Measurements from ENCODE around the gene TMTC2.

TMTC2 gene

GRCh38 chr12:82682851-82683261 is 3.9 kb upstream of the TMTC2 start:
- no peak for DNase-seq

GRCh38 chr12:82685790-82686167 is 927 bp upstream of the TMTC2 start:
- peak; percentile 90 for DNase-seq

GRCh38 chr12:82687021-82688011 is 610 bp downstream of the TMTC2 start:
- peak; percentile 49 to 68 for DNase-seq

- peak in 1 of 2 donors; percentile 6 for DNase-seq
These were observed 1.4 kb downstream of the TMTC2 start for GRCh38 chr12:82688035-82688501.

- DNase-seq: no peak
These were observed 1.9 kb downstream of the TMTC2 start for GRCh38 chr12:82688596-82688995.

GRCh38 chr12:82690006-82690405 is 3.3 kb downstream of the TMTC2 start:
- DNase-seq: no peak

- DNase-seq: no peak
These were observed 4.8 kb downstream of the TMTC2 start for GRCh38 chr12:82691513-82691912.

- no peak for DNase-seq
These were observed 7.6 kb downstream of the TMTC2 start for GRCh38 chr12:82694276-82694675.

- no peak for DNase-seq
These were observed 8.3 kb downstream of the TMTC2 start for GRCh38 chr12:82694970-82695369.

GRCh38 chr12:82695531-82695930 is 8.8 kb downstream of the TMTC2 start:
- no peak for DNase-seq

- no peak for DNase-seq
These were observed 9.8 kb downstream of the TMTC2 start for GRCh38 chr12:82696543-82696942.

- no peak for DNase-seq
These were observed 12.2 kb downstream of the TMTC2 start for GRCh38 chr12:82698708-82699564.

GRCh38 chr12:82705774-82706173 is 19.1 kb downstream of the TMTC2 start:
- no peak for DNase-seq

- no peak for DNase-seq
These were observed 21.6 kb downstream of the TMTC2 start for GRCh38 chr12:82708061-82708879.

GRCh38 chr12:82709794-82710355 is 23.2 kb downstream of the TMTC2 start:
- DNase-seq: no peak

- DNase-seq: no peak
These were observed 24.0 kb downstream of the TMTC2 start for GRCh38 chr12:82710741-82711140.

- no peak for DNase-seq
These were observed 27.7 kb downstream of the TMTC2 start for GRCh38 chr12:82714427-82714826.

GRCh38 chr12:82721726-82722125 is 35.0 kb downstream of the TMTC2 start:
- no peak for DNase-seq

GRCh38 chr12:82723093-82723492 is 36.4 kb downstream of the TMTC2 start:
- no peak for DNase-seq

GRCh38 chr12:82723891-82724290 is 37.2 kb downstream of the TMTC2 start:
- no peak for DNase-seq

- DNase-seq: no peak
These were observed 39.0 kb downstream of the TMTC2 start for GRCh38 chr12:82725741-82726140.

GRCh38 chr12:82727886-82728285 is 41.2 kb downstream of the TMTC2 start:
- DNase-seq: no peak

All from CD4-positive, alpha-beta T cell treated with Interleukin-1 beta for 1 hour (primary cell).